Caco-2 (cell line): ENCODE measurements around the gene SEZ6L. TPM values are rescaled to one million over a fixed set of nuclear protein-coding genes. Genes with fewer than 3 reads are reported as not detected.

Source experiments
- BruUV-seq: library from RNA; stranded (reverse); fragments of 400-500 nt; replicated peaks from 2 replicates; lab custom pipeline; 2021; lab: Mats Ljungman, UMichigan
- CTCF ChIA-PET: fragments of 300-600 bp; sonication (Branson Sonifier 250); formaldehyde crosslinking; loops from one replicate; lab custom pipeline; 2022; ENCODE audit warnings: antibody characterized with exemption; lab: Charles Lee
- POLR2A ChIA-PET: fragments of 300-600 bp; sonication (Branson Sonifier 250); formaldehyde crosslinking; loops from one replicate; lab custom pipeline; 2022; ENCODE audit warnings: antibody characterized with exemption; lab: Charles Lee
- DNase-seq, 2 experiments: peaks; one replicate each; pipeline versions ENCODE4 v3.0.0 to v3.0.0-alpha.2; 2020 to 2022
- H3K27me3 ChIP-seq: replicated peaks from 2 replicates; pipeline ENCODE4 v1.6.0; 2011; ENCODE audit warnings: low read length; ENCODE audit not compliant: control insufficient read depth, insufficient read depth
- H3K36me3 ChIP-seq: 2 replicates; pipeline ENCODE4 v1.5.1; 2011; ENCODE audit warnings: low read length; ENCODE audit not compliant: control insufficient read depth, insufficient read depth
- H3K4me1 ChIP-seq: fragments of 250-450 bp; sonication (Bioruptor Pico); 2 replicates; pipeline ENCODE4 v1.5.1; 2020; ENCODE audit warnings: mild to moderate bottlenecking
- H3K4me3 ChIP-seq: 2 replicates; pipeline ENCODE4 v1.5.1; 2011; ENCODE audit warnings: low read depth, mild to moderate bottlenecking, control low read depth, low read length
- H3K9me3 ChIP-seq: fragments of 250-450 bp; sonication (Bioruptor Pico); 2 replicates; pipeline ENCODE4 v1.5.1; 2020; ENCODE audit warnings: mild to moderate bottlenecking, moderate library complexity
- H3K27ac Mint-ChIP-seq: one replicate; pipeline ENCODE4 v1.8.0; 2022; ENCODE audit warnings: mixed read lengths; ENCODE audit not compliant: unreplicated experiment
- H3K27me3 Mint-ChIP-seq: one replicate; pipeline ENCODE4 v1.8.0; 2022; ENCODE audit warnings: mixed read lengths; ENCODE audit not compliant: insufficient read depth, unreplicated experiment
- H3K36me3 Mint-ChIP-seq: one replicate; pipeline ENCODE4 v1.8.0; 2022; ENCODE audit warnings: mild to moderate bottlenecking, mixed read lengths; ENCODE audit not compliant: insufficient read depth, unreplicated experiment
- H3K4me1 Mint-ChIP-seq: one replicate; pipeline ENCODE4 v1.8.0; 2022; ENCODE audit warnings: low read depth, mixed read lengths; ENCODE audit not compliant: unreplicated experiment
- H3K4me3 Mint-ChIP-seq: one replicate; pipeline ENCODE4 v1.8.0; 2022; ENCODE audit warnings: mild to moderate bottlenecking, moderate library complexity, mixed read lengths; ENCODE audit not compliant: unreplicated experiment
- H3K9me3 Mint-ChIP-seq: one replicate; pipeline ENCODE4 v1.8.0; 2022; ENCODE audit warnings: mixed read lengths; ENCODE audit not compliant: unreplicated experiment
- intact Hi-C: fragments of 100-400 bp; cut with micrococcal nuclease; formaldehyde crosslinking; loops from one replicate; pipeline ENCODE4 v1.10.0; 2022; ENCODE audit not compliant: unreplicated experiment
- total RNA-seq: library from RNA; stranded (reverse); gene quantifications from 2 replicates; pipeline ENCODE4 v1.2.3, GENCODE V29; 2022
- TF ChIP-seq, protein P1 (sequence below), 2 experiments: fragments of 200-600 bp in 1 of 2; IDR thresholded peaks; 1 replicate in 1 of 2; 2 replicates in 1 of 2; pipeline versions ENCODE4 v1.5.1 to v1.8.0; 2011 to 2022; ENCODE audit warnings: antibody characterized with exemption in 1 of 2, control low read depth in 1 of 2, inconsistent platforms in 1 of 2, low read depth in 1 of 2, low read length in 1 of 2, mild to moderate bottlenecking in 1 of 2, moderate library complexity in 1 of 2; ENCODE audit not compliant: insufficient read depth in 1 of 2, severe bottlenecking in 1 of 2, unreplicated experiment in 1 of 2

Gene SEZ6L
- total RNA-seq, 1 experiment from 2014 or later = not detected

DNA sequence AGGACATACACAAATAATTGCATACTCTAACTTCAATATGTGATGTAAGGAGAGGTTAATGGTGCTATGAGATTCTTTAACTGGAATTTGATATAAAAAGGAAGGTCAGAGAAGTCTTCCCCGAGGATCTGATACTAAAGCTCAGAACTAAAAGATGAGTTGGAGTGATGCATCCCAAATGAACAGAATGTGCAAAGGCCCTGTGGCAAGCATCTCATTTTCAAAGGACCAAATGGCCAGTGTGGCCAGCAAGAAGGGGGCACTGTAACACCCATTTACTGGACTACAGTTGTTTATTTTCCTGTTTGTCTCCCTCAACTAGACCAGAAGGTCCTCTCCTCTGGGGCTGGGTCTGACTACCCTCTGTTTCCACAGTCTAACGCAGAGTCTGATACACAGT is 144.9 kb downstream of the SEZ6L start:
- Histone ChIP-seq H3K36me3 (no peaks in the 10 kb centered on the region), H3K27me3 (no peaks in the 10 kb centered on the region), H3K4me3 (no peak overlapping the region), H3K9me3 (no peaks in the 10 kb centered on the region), H3K4me1 (no peaks in the 10 kb centered on the region)
- ChIA-PET POLR2A (no interaction called here), CTCF (no interaction called here)
- Mint-ChIP-seq H3K27me3 (peaks cover 21% of the 10 kb centered on the region), H3K36me3 (no peaks in the 10 kb centered on the region), H3K27ac (no peak overlapping the region), H3K4me3 (no peak overlapping the region), H3K4me1 (no peaks in the 10 kb centered on the region), H3K9me3 (no peaks in the 10 kb centered on the region)
- DNase-seq = no peak
- TF ChIP-seq, protein P1, sequence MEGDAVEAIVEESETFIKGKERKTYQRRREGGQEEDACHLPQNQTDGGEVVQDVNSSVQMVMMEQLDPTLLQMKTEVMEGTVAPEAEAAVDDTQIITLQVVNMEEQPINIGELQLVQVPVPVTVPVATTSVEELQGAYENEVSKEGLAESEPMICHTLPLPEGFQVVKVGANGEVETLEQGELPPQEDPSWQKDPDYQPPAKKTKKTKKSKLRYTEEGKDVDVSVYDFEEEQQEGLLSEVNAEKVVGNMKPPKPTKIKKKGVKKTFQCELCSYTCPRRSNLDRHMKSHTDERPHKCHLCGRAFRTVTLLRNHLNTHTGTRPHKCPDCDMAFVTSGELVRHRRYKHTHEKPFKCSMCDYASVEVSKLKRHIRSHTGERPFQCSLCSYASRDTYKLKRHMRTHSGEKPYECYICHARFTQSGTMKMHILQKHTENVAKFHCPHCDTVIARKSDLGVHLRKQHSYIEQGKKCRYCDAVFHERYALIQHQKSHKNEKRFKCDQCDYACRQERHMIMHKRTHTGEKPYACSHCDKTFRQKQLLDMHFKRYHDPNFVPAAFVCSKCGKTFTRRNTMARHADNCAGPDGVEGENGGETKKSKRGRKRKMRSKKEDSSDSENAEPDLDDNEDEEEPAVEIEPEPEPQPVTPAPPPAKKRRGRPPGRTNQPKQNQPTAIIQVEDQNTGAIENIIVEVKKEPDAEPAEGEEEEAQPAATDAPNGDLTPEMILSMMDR (IDR thresholded peaks at IDR 0.05; ENCODE audit: insufficient read depth in 1 of 2, low read depth in 1 of 2, low read length in 1 of 2, severe bottlenecking in 1 of 2, unreplicated experiment in 1 of 2) = no peak
- BruUV-seq = no TSS peak
- intact Hi-C loops = no loop called here

DNA sequence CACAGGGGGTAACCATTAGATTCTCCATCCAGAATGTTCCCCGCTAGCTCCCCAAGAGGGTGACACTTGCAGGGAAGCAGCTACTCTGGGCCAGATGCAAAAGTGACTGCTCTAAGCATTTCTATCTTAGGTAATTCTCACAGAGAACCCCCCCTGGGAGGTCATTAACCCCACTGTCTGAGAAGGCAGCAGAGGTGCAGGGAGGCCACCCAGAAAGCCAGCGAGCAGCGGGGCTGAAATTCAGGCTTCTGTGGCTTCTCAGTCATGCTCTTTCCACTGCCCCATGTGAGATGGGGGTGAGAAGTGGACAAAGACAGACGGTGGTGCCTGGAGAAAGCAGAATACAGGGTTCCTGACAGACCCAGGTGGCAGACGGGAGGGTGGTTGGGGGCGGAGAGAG is 145.4 kb downstream of the SEZ6L start:
- ChIA-PET CTCF (no interaction called here), POLR2A (no interaction called here)
- no peaks in the 10 kb centered on the region for H3K9me3 ChIP-seq
- no peak overlapping the region for H3K4me3 ChIP-seq
- DNase-seq = no peak
- intact Hi-C loops = no loop called here
- no peak overlapping the region for H3K27ac Mint-ChIP-seq
- H3K27me3 Mint-ChIP-seq = peaks cover 24% of the 10 kb centered on the region
- no peaks in the 10 kb centered on the region for H3K36me3 ChIP-seq
- H3K27me3 ChIP-seq = no peaks in the 10 kb centered on the region
- no peaks in the 10 kb centered on the region for H3K4me1 ChIP-seq
- H3K9me3 Mint-ChIP-seq = no peaks in the 10 kb centered on the region
- H3K36me3 Mint-ChIP-seq = no peaks in the 10 kb centered on the region
- TF ChIP-seq, protein P1 (IDR thresholded peaks at IDR 0.05; ENCODE audit: insufficient read depth in 1 of 2, low read depth in 1 of 2, low read length in 1 of 2, severe bottlenecking in 1 of 2, unreplicated experiment in 1 of 2) = no peak
- no peaks in the 10 kb centered on the region for H3K4me1 Mint-ChIP-seq
- BruUV-seq = no TSS peak
- no peak overlapping the region for H3K4me3 Mint-ChIP-seq

DNA sequence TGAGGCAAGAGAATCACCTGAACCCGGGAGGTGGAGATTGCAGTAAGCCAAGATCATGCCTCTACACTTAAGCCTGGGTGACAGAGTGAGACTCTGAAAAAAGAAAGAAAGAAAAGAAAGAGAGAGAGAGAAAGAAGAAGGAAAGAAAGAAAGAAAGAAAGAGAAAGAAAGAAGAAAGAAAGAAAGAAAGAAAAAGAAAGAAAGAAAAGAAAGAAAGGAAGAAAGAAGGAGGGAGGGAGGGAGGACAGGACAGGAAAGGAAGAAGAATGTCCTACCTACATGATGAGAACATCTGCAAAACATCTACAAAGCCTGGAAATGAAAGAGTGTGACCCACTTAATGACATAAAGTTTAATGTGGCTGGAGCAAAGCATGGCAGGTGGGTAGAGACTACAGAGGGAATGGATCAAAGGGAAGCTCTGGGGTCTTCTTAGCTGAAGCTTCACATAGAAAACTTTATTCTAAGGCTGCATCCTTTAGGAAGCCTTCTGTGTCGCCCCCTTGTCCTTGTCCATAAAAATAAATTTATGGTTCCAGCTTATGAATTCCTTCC is 147.5 kb downstream of the SEZ6L start:
- POLR2A ChIA-PET = no interaction called here
- Mint-ChIP-seq H3K27ac (no peak overlapping the region), H3K9me3 (no peaks in the 10 kb centered on the region), H3K4me1 (no peaks in the 10 kb centered on the region), H3K36me3 (no peaks in the 10 kb centered on the region), H3K4me3 (no peak overlapping the region), H3K27me3 (peaks cover 24% of the 10 kb centered on the region)
- no peak for DNase-seq
- Histone ChIP-seq H3K27me3 (no peaks in the 10 kb centered on the region), H3K9me3 (no peaks in the 10 kb centered on the region), H3K36me3 (no peaks in the 10 kb centered on the region), H3K4me1 (no peaks in the 10 kb centered on the region), H3K4me3 (no peak overlapping the region)
- TF ChIP-seq, protein P1 (IDR thresholded peaks at IDR 0.05; ENCODE audit: insufficient read depth in 1 of 2, low read depth in 1 of 2, low read length in 1 of 2, severe bottlenecking in 1 of 2, unreplicated experiment in 1 of 2) = no peak
- BruUV-seq = no TSS peak
- CTCF ChIA-PET = interaction anchor here (0.7 kb wide), 1 partner anchor 489 kb away, joined by 3 read pairs; no protein-coding TSS in a partner anchor
- intact Hi-C loops = no loop called here
